GM21526 (cell line): ENCODE results near the gene MXRA5.
"Not testable (repeated sequence)": the region's sequence is repeated elsewhere in the genome, so short reads cannot be mapped to it uniquely, and the experiment has no call there.

Source experiments
- ATAC-seq: cut with Tn5 transposase; IDR thresholded peaks from one replicate; pipeline ENCODE4 v1.9.1; 2021; ENCODE audit warnings: moderate library complexity; ENCODE audit not compliant: unreplicated experiment, low FRiP score

The MXRA5 gene

GRCh38 chrX:3345281-3346191 lies 916 bp downstream of the MXRA5 start:
- ATAC-seq, result no peak

GRCh38 chrX:3343569-3343968 lies 2.9 kb downstream of the MXRA5 start:
- not testable (repeated sequence) for ATAC-seq

GRCh38 chrX:3340016-3340415 lies 6.4 kb downstream of the MXRA5 start:
- ATAC-seq, result no peak

GRCh38 chrX:3326681-3327080 lies 19.8 kb downstream of the MXRA5 start:
- no peak for ATAC-seq

GRCh38 chrX:3320471-3321046 lies 25.9 kb downstream of the MXRA5 start:
- no peak for ATAC-seq

- ATAC-seq, result no peak
Observed at GRCh38 chrX:3317191-3317718, 29.2 kb downstream of the MXRA5 start.

GRCh38 chrX:3312109-3312508 lies 34.3 kb downstream of the MXRA5 start:
- no peak for ATAC-seq

- ATAC-seq, result no peak
Observed at GRCh38 chrX:3307881-3308280, 38.6 kb downstream of the MXRA5 start.

GRCh38 chrX:3299636-3300035 lies 46.8 kb downstream of the MXRA5 start:
- ATAC-seq, result no peak

GRCh38 chrX:3295731-3296130 lies 50.7 kb downstream of the MXRA5 start:
- no peak for ATAC-seq

- no peak for ATAC-seq
Observed at GRCh38 chrX:3293251-3293650, 53.2 kb downstream of the MXRA5 start.

GRCh38 chrX:3290561-3290960 lies 55.9 kb downstream of the MXRA5 start:
- ATAC-seq, result no peak

GRCh38 chrX:3286196-3286945 lies 60.1 kb downstream of the MXRA5 start:
- ATAC-seq, result no peak

- ATAC-seq, result no peak
Observed at GRCh38 chrX:3280706-3281105, 65.7 kb downstream of the MXRA5 start.

- not testable (repeated sequence) for ATAC-seq
Observed at GRCh38 chrX:3273668-3274067, 72.8 kb downstream of the MXRA5 start.

- ATAC-seq, result no peak
Observed at GRCh38 chrX:3271834-3272186, 74.6 kb downstream of the MXRA5 start.

GRCh38 chrX:3271183-3271833 lies 75.1 kb downstream of the MXRA5 start:
- no peak for ATAC-seq

GRCh38 chrX:3268829-3269228 lies 77.6 kb downstream of the MXRA5 start:
- ATAC-seq, result no peak

GRCh38 chrX:3263681-3264126 lies 82.7 kb downstream of the MXRA5 start:
- ATAC-seq, result no peak

- ATAC-seq, result no peak
Observed at GRCh38 chrX:3262901-3263300, 83.6 kb downstream of the MXRA5 start.
